AG10803 (cell line): ENCODE data around the gene LPP.

Experiments
- DNase-seq: peaks from one replicate; pipeline ENCODE4 v3.0.0; 2010; ENCODE audit warnings: low read depth
- H3K4me3 ChIP-seq: 2 replicates; pipeline ENCODE4 v1.5.1; 2011; ENCODE audit warnings: mild to moderate bottlenecking, low read length, control low read depth
- CTCF ChIP-seq: conservative IDR thresholded peaks from 2 replicates; pipeline ENCODE4 v1.5.1; 2011; ENCODE audit warnings: mild to moderate bottlenecking, low read length, control low read depth, inconsistent platforms

The LPP gene

GRCh38 chr3:188670446-188670845, 516.5 kb downstream of the LPP start:
- no peak overlapping the region for H3K4me3 ChIP-seq
- TF ChIP-seq CTCF = no peak
- DNase-seq = no peak

GRCh38 chr3:188671971-188672370, 518.0 kb downstream of the LPP start:
- no peak for DNase-seq
- no peak overlapping the region for H3K4me3 ChIP-seq
- no peak for TF ChIP-seq CTCF

GRCh38 chr3:188672840-188673239, 518.9 kb downstream of the LPP start:
- DNase-seq = no peak
- no peak overlapping the region for H3K4me3 ChIP-seq
- TF ChIP-seq CTCF = no peak

GRCh38 chr3:188673646-188674186, 519.8 kb downstream of the LPP start:
- no peak overlapping the region for H3K4me3 ChIP-seq
- TF ChIP-seq CTCF = no peak
- DNase-seq = peak; percentile 94

GRCh38 chr3:188674595-188674994, 520.6 kb downstream of the LPP start:
- no peak for DNase-seq
- no peak for TF ChIP-seq CTCF
- no peak overlapping the region for H3K4me3 ChIP-seq

GRCh38 chr3:188677344-188677743, 523.4 kb downstream of the LPP start:
- TF ChIP-seq CTCF = no peak
- no peak overlapping the region for H3K4me3 ChIP-seq
- DNase-seq = no peak

GRCh38 chr3:188680189-188680588, 526.2 kb downstream of the LPP start:
- H3K4me3 ChIP-seq = no peak overlapping the region
- DNase-seq = peak; percentile 88
- no peak for TF ChIP-seq CTCF
